SK-N-SH treated with all-trans-retinoic acid at 6 μM for 48 hours (cell line): ENCODE results near the gene CLDN14.

ENCODE experiments used
- ATAC-seq: fragments of 200-7000 bp; cut with Tn5 transposase; 3 replicates; pipeline ENCODE4 v1.9.1; 2020; ENCODE audit warnings: mild to moderate bottlenecking, moderate library complexity
- ARNTL ChIP-seq: fragments of 450-650 bp; formaldehyde crosslinking; IDR thresholded peaks from 2 replicates; pipeline ENCODE4 v1.5.0; 2020; ENCODE audit warnings: low read depth, mild to moderate bottlenecking, moderate library complexity, borderline replicate concordance
- CREB5 ChIP-seq: fragments of 250-450 bp; sonication (Bioruptor Pico); IDR thresholded peaks from 2 replicates; pipeline ENCODE4 v1.5.1; 2020; ENCODE audit warnings: low read depth, mild to moderate bottlenecking, moderate library complexity
- ESRRG ChIP-seq: fragments of 250-450 bp; sonication (Bioruptor Pico); IDR thresholded peaks from 2 replicates; pipeline ENCODE4 v1.6.1; 2021; ENCODE audit warnings: mild to moderate bottlenecking
- GLIS3 ChIP-seq: fragments of 250-450 bp; sonication (Bioruptor Pico); IDR thresholded peaks from 2 replicates; pipeline ENCODE4 v1.5.0; 2020; ENCODE audit warnings: mild to moderate bottlenecking, moderate library complexity
- ISL1 ChIP-seq: fragments of 250-450 bp; sonication (Bioruptor Pico); IDR thresholded peaks from 2 replicates; pipeline ENCODE4 v2.1.2; 2022; ENCODE audit warnings: mild to moderate bottlenecking, moderate library complexity
- OSR1 ChIP-seq: fragments of 250-450 bp; sonication (Bioruptor Pico); IDR thresholded peaks from 2 replicates; pipeline ENCODE4 v1.8.0; 2022; ENCODE audit warnings: moderate library complexity, mild to moderate bottlenecking, inconsistent platforms
- PATZ1 ChIP-seq: fragments of 250-450 bp; sonication (Bioruptor Pico); IDR thresholded peaks from 2 replicates; pipeline ENCODE4 v1.8.0; 2020; ENCODE audit warnings: mild to moderate bottlenecking, moderate library complexity, borderline replicate concordance
- PPARA ChIP-seq: fragments of 250-450 bp; sonication (Bioruptor Pico); IDR thresholded peaks from 2 replicates; pipeline ENCODE4 v1.5.0; 2020; ENCODE audit warnings: mild to moderate bottlenecking, borderline replicate concordance
- RARB ChIP-seq: fragments of 250-450 bp; sonication (Bioruptor Pico); IDR thresholded peaks from 2 replicates; pipeline ENCODE4 v1.8.0; 2021; ENCODE audit warnings: mild to moderate bottlenecking, moderate library complexity
- SNAI2 ChIP-seq: fragments of 250-450 bp; sonication (Bioruptor Pico); IDR thresholded peaks from 2 replicates; pipeline ENCODE4 v1.5.0; 2020; ENCODE audit warnings: mild to moderate bottlenecking, moderate library complexity
- TCF4 ChIP-seq: fragments of 250-450 bp; sonication (Bioruptor Pico); IDR thresholded peaks from 2 replicates; pipeline ENCODE4 v1.8.0; 2021; ENCODE audit warnings: mild to moderate bottlenecking, moderate library complexity, borderline replicate concordance
- TOX ChIP-seq: fragments of 250-450 bp; sonication (Bioruptor Pico); IDR thresholded peaks from 2 replicates; pipeline ENCODE4 v1.8.0; 2021; ENCODE audit warnings: mild to moderate bottlenecking, moderate library complexity, borderline replicate concordance
- ZC3H10 ChIP-seq: fragments of 250-450 bp; sonication (Bioruptor Pico); IDR thresholded peaks from 2 replicates; pipeline ENCODE4 v1.5.1; 2021; ENCODE audit warnings: mild to moderate bottlenecking, moderate library complexity
- ZFP3 ChIP-seq: fragments of 250-450 bp; sonication (Bioruptor Pico); IDR thresholded peaks from 2 replicates; pipeline ENCODE4 v1.5.0; 2020; ENCODE audit warnings: mild to moderate bottlenecking, moderate library complexity
- ZFP30 ChIP-seq: fragments of 450-650 bp; formaldehyde crosslinking; IDR thresholded peaks from 2 replicates; pipeline ENCODE4 v1.5.0; 2022; ENCODE audit warnings: mild to moderate bottlenecking, moderate library complexity
- ZNF565 ChIP-seq: fragments of 450-650 bp; formaldehyde crosslinking; conservative IDR thresholded peaks from 2 replicates; pipeline ENCODE4 v1.5.0; 2020; ENCODE audit warnings: low read depth, mild to moderate bottlenecking, moderate library complexity
- ZNF70 ChIP-seq: fragments of 450-650 bp; formaldehyde crosslinking; IDR thresholded peaks from 2 replicates; pipeline ENCODE4 v1.5.0; 2020; ENCODE audit warnings: mild to moderate bottlenecking, moderate library complexity
- TF ChIP-seq, protein P1 (sequence below): fragments of 250-450 bp; sonication (Bioruptor Pico); IDR thresholded peaks from 2 replicates; pipeline ENCODE4 v1.5.1; 2021; ENCODE audit warnings: mild to moderate bottlenecking, moderate library complexity
- TF ChIP-seq, protein P2 (sequence below): fragments of 250-450 bp; sonication (Bioruptor Pico); IDR thresholded peaks from 2 replicates; pipeline ENCODE4 v1.8.0; 2021; ENCODE audit warnings: low read depth, mild to moderate bottlenecking, moderate library complexity, borderline replicate concordance
- TF ChIP-seq, protein P3 (sequence below): fragments of 250-450 bp; sonication (Bioruptor Pico); IDR thresholded peaks from 2 replicates; pipeline ENCODE4 v1.5.0; 2020; ENCODE audit warnings: mild to moderate bottlenecking, moderate library complexity

The CLDN14 gene

DNA sequence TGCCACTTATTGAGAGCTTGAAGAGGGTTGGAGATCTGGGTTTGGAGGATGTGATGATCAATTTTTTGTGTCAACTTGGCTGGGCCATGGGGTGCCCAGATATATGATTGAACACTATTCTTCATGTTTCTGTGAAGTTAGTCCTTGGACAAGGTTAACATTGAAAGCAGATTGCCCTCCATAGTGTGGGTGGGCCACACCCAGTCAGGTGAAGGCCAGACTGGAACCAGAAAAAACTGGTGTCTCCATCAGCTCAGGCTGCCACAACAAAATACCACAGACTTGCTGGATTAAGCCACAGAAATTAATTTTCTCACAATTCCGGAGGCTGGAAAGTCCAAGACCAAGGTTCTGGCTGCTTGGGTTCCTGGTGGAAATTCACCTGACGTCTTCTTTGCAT lies 7.5 kb downstream of the CLDN14 start:
- no peak for ATAC-seq
- TF ChIP-seq RARB (CRISPR knock-in tag) (no peak), ZNF70 (no peak), ISL1 (no peak), ZNF565 (no peak), SNAI2 (CRISPR knock-in tag) (no peak), PATZ1 (no peak), ZC3H10 (CRISPR knock-in tag) (no peak), ARNTL (CRISPR knock-in tag) (no peak), PPARA (CRISPR knock-in tag) (no peak)
- TF ChIP-seq, protein P1, sequence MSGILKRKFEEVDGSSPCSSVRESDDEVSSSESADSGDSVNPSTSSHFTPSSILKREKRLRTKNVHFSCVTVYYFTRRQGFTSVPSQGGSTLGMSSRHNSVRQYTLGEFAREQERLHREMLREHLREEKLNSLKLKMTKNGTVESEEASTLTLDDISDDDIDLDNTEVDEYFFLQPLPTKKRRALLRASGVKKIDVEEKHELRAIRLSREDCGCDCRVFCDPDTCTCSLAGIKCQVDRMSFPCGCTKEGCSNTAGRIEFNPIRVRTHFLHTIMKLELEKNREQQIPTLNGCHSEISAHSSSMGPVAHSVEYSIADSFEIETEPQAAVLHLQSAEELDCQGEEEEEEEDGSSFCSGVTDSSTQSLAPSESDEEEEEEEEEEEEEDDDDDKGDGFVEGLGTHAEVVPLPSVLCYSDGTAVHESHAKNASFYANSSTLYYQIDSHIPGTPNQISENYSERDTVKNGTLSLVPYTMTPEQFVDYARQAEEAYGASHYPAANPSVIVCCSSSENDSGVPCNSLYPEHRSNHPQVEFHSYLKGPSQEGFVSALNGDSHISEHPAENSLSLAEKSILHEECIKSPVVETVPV (CRISPR knock-in tag) = no peak
- TF ChIP-seq, protein P2, sequence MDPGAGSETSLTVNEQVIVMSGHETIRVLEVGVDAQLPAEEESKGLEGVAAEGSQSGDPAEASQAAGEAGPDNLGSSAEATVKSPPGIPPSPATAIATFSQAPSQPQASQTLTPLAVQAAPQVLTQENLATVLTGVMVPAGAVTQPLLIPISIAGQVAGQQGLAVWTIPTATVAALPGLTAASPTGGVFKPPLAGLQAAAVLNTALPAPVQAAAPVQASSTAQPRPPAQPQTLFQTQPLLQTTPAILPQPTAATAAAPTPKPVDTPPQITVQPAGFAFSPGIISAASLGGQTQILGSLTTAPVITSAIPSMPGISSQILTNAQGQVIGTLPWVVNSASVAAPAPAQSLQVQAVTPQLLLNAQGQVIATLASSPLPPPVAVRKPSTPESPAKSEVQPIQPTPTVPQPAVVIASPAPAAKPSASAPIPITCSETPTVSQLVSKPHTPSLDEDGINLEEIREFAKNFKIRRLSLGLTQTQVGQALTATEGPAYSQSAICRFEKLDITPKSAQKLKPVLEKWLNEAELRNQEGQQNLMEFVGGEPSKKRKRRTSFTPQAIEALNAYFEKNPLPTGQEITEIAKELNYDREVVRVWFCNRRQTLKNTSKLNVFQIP (CRISPR knock-in tag) = no peak

- ATAC-seq = no peak
- no peak for TF ChIP-seq ARNTL (CRISPR knock-in tag)
- TF ChIP-seq ZC3H10 (CRISPR knock-in tag) = no peak
- no peak for TF ChIP-seq TOX (CRISPR knock-in tag)
- no peak for TF ChIP-seq ESRRG
- TF ChIP-seq SNAI2 (CRISPR knock-in tag) = no peak
- TF ChIP-seq PPARA (CRISPR knock-in tag) = no peak
- TF ChIP-seq, protein P1 (CRISPR knock-in tag) = no peak
- TF ChIP-seq, protein P2 (CRISPR knock-in tag) = no peak
- no peak for TF ChIP-seq ZFP30 (CRISPR knock-in tag)
- TF ChIP-seq OSR1 (CRISPR knock-in tag) = no peak
- TF ChIP-seq PATZ1 = no peak
- no peak for TF ChIP-seq GLIS3
- no peak for TF ChIP-seq RARB (CRISPR knock-in tag)
- no peak for TF ChIP-seq CREB5
- TF ChIP-seq TCF4 (CRISPR knock-in tag) = no peak
- no peak for TF ChIP-seq ISL1
- TF ChIP-seq, protein P3, sequence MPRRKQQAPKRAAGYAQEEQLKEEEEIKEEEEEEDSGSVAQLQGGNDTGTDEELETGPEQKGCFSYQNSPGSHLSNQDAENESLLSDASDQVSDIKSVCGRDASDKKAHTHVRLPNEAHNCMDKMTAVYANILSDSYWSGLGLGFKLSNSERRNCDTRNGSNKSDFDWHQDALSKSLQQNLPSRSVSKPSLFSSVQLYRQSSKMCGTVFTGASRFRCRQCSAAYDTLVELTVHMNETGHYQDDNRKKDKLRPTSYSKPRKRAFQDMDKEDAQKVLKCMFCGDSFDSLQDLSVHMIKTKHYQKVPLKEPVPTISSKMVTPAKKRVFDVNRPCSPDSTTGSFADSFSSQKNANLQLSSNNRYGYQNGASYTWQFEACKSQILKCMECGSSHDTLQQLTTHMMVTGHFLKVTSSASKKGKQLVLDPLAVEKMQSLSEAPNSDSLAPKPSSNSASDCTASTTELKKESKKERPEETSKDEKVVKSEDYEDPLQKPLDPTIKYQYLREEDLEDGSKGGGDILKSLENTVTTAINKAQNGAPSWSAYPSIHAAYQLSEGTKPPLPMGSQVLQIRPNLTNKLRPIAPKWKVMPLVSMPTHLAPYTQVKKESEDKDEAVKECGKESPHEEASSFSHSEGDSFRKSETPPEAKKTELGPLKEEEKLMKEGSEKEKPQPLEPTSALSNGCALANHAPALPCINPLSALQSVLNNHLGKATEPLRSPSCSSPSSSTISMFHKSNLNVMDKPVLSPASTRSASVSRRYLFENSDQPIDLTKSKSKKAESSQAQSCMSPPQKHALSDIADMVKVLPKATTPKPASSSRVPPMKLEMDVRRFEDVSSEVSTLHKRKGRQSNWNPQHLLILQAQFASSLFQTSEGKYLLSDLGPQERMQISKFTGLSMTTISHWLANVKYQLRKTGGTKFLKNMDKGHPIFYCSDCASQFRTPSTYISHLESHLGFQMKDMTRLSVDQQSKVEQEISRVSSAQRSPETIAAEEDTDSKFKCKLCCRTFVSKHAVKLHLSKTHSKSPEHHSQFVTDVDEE = no peak
- TF ChIP-seq ZFP3 (CRISPR knock-in tag) = no peak
- TF ChIP-seq, all 23 proteins: peak for 0
Observed at GRCh38 chr21:36471254-36471723, 8.6 kb downstream of the CLDN14 start.
